HEK293 (cell line): ENCODE measurements around the gene FAM219B.
A peak's percentile ranks its signal among the peaks of the same experiment; 100 is the strongest.

Source experiments
- CTCF ChIP-seq: fragments of 450-650 bp; formaldehyde crosslinking; IDR thresholded peaks from 2 replicates; pipeline ENCODE4 v1.5.1; 2016; ENCODE audit warnings: missing biosample characterization, missing genetic modification characterization
- IKZF3 ChIP-seq: fragments of 450-650 bp; IDR thresholded peaks from 2 replicates; pipeline ENCODE4 v1.5.0; 2018; ENCODE audit warnings: missing biosample characterization, mild to moderate bottlenecking, missing genetic modification characterization, moderate library complexity
- KLF17 ChIP-seq: fragments of 450-650 bp; formaldehyde crosslinking; IDR thresholded peaks from 2 replicates; pipeline ENCODE4 v1.5.1; 2016; ENCODE audit warnings: missing biosample characterization, missing genetic modification characterization
- PRDM1 ChIP-seq: fragments of 450-650 bp; formaldehyde crosslinking; IDR thresholded peaks from 2 replicates; pipeline ENCODE4; 2016; ENCODE audit warnings: missing biosample characterization, missing genetic modification characterization
- PRDM10 ChIP-seq: fragments of 450-650 bp; formaldehyde crosslinking; IDR thresholded peaks from 2 replicates; pipeline ENCODE4 v1.5.1; 2016; ENCODE audit warnings: missing biosample characterization, missing genetic modification characterization
- TSHZ1 ChIP-seq: fragments of 450-650 bp; formaldehyde crosslinking; IDR thresholded peaks from 2 replicates; pipeline ENCODE4 v1.5.1; 2016; ENCODE audit warnings: missing biosample characterization, missing genetic modification characterization, borderline replicate concordance
- ZBTB48 ChIP-seq: fragments of 450-650 bp; formaldehyde crosslinking; IDR thresholded peaks from 2 replicates; pipeline ENCODE4 v1.5.1; 2016; ENCODE audit warnings: missing biosample characterization, missing genetic modification characterization
- ZEB2 ChIP-seq: fragments of 450-650 bp; formaldehyde crosslinking; IDR thresholded peaks from 2 replicates; pipeline ENCODE4 v1.5.1; 2016; ENCODE audit warnings: missing biosample characterization, missing genetic modification characterization
- ZFP37 ChIP-seq: fragments of 450-650 bp; formaldehyde crosslinking; IDR thresholded peaks from 2 replicates; pipeline ENCODE4 v1.5.1; 2016; ENCODE audit warnings: missing biosample characterization, missing genetic modification characterization
- ZNF324 ChIP-seq: fragments of 450-650 bp; formaldehyde crosslinking; IDR thresholded peaks from 2 replicates; pipeline ENCODE4 v1.5.1; 2016; ENCODE audit warnings: missing biosample characterization, missing genetic modification characterization
- ZNF341 ChIP-seq: fragments of 450-650 bp; formaldehyde crosslinking; IDR thresholded peaks from 2 replicates; pipeline ENCODE4; 2016; ENCODE audit warnings: low read depth, missing biosample characterization, missing genetic modification characterization
- ZNF362 ChIP-seq: fragments of 450-650 bp; formaldehyde crosslinking; IDR thresholded peaks from 2 replicates; pipeline ENCODE4 v1.5.1; 2016; ENCODE audit warnings: missing biosample characterization, missing genetic modification characterization
- ZNF366 ChIP-seq: fragments of 450-650 bp; formaldehyde crosslinking; conservative IDR thresholded peaks from 2 replicates; pipeline ENCODE4 v1.5.1; 2016; ENCODE audit warnings: missing biosample characterization, missing genetic modification characterization
- ZNF600 ChIP-seq: fragments of 450-650 bp; formaldehyde crosslinking; IDR thresholded peaks from 2 replicates; pipeline ENCODE4 v1.5.1; 2016; ENCODE audit warnings: missing biosample characterization, missing genetic modification characterization
- ZNF654 ChIP-seq: fragments of 450-650 bp; formaldehyde crosslinking; IDR thresholded peaks from 2 replicates; pipeline ENCODE4 v1.5.1; 2016; ENCODE audit warnings: low read depth, missing biosample characterization, missing genetic modification characterization
- ZNF660 ChIP-seq: fragments of 450-650 bp; IDR thresholded peaks from 2 replicates; pipeline ENCODE4 v1.5.1; 2018; ENCODE audit warnings: missing biosample characterization, mild to moderate bottlenecking, missing genetic modification characterization
- ZNF664 ChIP-seq: fragments of 450-650 bp; formaldehyde crosslinking; IDR thresholded peaks from 2 replicates; pipeline ENCODE4 v1.5.1; 2016; ENCODE audit warnings: missing biosample characterization, missing genetic modification characterization
- ZSCAN30 ChIP-seq: fragments of 450-650 bp; IDR thresholded peaks from 2 replicates; pipeline ENCODE4 v1.5.1; 2018; ENCODE audit warnings: missing biosample characterization, mild to moderate bottlenecking, missing genetic modification characterization, moderate library complexity
- TF ChIP-seq, protein P1 (sequence below): fragments of 450-650 bp; formaldehyde crosslinking; IDR thresholded peaks from 2 replicates; pipeline ENCODE4 v1.5.1; 2016; ENCODE audit warnings: missing biosample characterization, missing genetic modification characterization
- TF ChIP-seq, protein P2 (sequence below): fragments of 450-650 bp; IDR thresholded peaks from 2 replicates; pipeline ENCODE4 v1.5.1; 2018; ENCODE audit warnings: missing biosample characterization, missing genetic modification characterization

FAM219B gene

DNA sequence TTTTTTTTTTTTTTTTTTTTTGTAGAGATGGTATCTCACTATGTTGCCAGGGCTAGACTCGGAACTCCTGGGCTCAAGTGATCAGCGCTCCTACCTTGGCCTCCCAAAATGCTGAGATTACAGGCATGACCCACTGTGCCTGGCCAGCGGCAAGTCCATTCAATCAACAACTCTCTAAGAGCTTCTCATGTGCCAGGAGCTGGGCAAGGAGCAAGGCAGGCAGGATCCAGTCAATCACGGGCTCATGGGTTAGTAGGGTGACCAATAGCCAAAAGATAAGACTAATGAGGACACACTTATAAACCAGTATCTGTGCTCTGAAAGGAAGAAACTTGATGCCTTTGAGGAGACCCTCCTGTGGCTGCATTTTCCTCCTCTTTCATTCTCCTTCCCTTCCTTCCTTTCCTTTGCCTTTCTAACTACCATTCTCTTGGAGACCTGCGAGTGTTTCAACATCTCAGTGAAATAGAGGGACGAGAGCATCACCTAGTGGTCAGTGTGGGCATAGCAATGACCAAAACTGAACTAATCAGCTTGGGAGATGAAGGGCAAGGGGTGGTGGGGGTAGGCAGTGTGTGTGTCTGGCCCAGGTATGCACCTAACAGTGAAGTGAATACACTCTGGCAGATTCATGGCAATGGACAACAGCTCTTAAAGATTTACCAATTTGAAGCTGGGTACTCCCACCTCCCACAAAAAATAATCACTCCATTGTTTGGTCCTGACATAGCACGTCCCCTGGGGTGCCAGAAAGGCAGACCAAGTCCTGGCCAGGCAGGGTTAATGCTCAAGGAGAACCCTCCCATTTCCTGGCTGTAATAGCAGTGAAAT, 43.6 kb upstream of the FAM219B start (continued):
- TF ChIP-seq PRDM10 (tag by site-specific recombination) (peak; percentile 31; the same call in 1 of the 2 replicates), ZSCAN30 (tag by site-specific recombination) (0 out of 2 replicates have a peak, but pooled peaks have one; percentile 42), ZEB2 (peak; percentile 17; the same call in 1 of the 2 replicates), ZNF654 (peak; percentile 100), KLF17 (tag by site-specific recombination) (peak; percentile 63; the same call in 1 of the 2 replicates), ZNF660 (peak; percentile 45; the same call in 1 of the 2 replicates), ZBTB48 (tag by site-specific recombination) (0 out of 2 replicates have a peak, but pooled peaks have one; percentile 21), IKZF3 (tag by site-specific recombination) (peak; percentile 78), ZNF600 (peak; percentile 75), ZFP37 (peak; percentile 31; the same call in 1 of the 2 replicates), ZNF341 (tag by site-specific recombination) (no peak), PRDM1 (tag by site-specific recombination) (peak; percentile 99), ZNF664 (peak; percentile 83), ZNF324 (peak; percentile 48), ZNF366 (tag by site-specific recombination) (peak; percentile 93), TSHZ1 (tag by site-specific recombination) (no peak), ZNF362 (tag by site-specific recombination) (peak; percentile 98), CTCF (peak; percentile 97)
- TF ChIP-seq, protein P1, sequence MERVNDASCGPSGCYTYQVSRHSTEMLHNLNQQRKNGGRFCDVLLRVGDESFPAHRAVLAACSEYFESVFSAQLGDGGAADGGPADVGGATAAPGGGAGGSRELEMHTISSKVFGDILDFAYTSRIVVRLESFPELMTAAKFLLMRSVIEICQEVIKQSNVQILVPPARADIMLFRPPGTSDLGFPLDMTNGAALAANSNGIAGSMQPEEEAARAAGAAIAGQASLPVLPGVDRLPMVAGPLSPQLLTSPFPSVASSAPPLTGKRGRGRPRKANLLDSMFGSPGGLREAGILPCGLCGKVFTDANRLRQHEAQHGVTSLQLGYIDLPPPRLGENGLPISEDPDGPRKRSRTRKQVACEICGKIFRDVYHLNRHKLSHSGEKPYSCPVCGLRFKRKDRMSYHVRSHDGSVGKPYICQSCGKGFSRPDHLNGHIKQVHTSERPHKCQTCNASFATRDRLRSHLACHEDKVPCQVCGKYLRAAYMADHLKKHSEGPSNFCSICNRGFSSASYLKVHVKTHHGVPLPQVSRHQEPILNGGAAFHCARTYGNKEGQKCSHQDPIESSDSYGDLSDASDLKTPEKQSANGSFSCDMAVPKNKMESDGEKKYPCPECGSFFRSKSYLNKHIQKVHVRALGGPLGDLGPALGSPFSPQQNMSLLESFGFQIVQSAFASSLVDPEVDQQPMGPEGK: peak; percentile 69
- TF ChIP-seq, protein P2, sequence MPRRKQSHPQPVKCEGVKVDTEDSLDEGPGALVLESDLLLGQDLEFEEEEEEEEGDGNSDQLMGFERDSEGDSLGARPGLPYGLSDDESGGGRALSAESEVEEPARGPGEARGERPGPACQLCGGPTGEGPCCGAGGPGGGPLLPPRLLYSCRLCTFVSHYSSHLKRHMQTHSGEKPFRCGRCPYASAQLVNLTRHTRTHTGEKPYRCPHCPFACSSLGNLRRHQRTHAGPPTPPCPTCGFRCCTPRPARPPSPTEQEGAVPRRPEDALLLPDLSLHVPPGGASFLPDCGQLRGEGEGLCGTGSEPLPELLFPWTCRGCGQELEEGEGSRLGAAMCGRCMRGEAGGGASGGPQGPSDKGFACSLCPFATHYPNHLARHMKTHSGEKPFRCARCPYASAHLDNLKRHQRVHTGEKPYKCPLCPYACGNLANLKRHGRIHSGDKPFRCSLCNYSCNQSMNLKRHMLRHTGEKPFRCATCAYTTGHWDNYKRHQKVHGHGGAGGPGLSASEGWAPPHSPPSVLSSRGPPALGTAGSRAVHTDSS (tag by site-specific recombination): peak; percentile 68
